Neuron (in vitro differentiated cells): ENCODE measurements around the gene PHKB.

ENCODE experiments used
- H2AFZ ChIP-seq: one replicate; pipeline ENCODE4 v1.6.1; 2013; ENCODE audit warnings: low read depth, mild to moderate bottlenecking, inconsistent platforms, low read length, moderate library complexity
- H3K27me3 ChIP-seq: one replicate; pipeline ENCODE4 v1.6.1; 2013; ENCODE audit warnings: low read length; ENCODE audit not compliant: insufficient read depth
- H3K36me3 ChIP-seq: one replicate; pipeline ENCODE4 v1.6.1; 2013; ENCODE audit warnings: low read length; ENCODE audit not compliant: insufficient read depth
- H3K4me1 ChIP-seq: one replicate; pipeline ENCODE4 v1.6.1; 2013; ENCODE audit warnings: low read length; ENCODE audit not compliant: insufficient read depth
- H3K4me3 ChIP-seq: 2 replicates; pipeline ENCODE4 v1.5.1; 2013; ENCODE audit warnings: mild to moderate bottlenecking, low read length, moderate library complexity
- H3K9me3 ChIP-seq: one replicate; pipeline ENCODE4 v1.6.1; 2013; ENCODE audit warnings: low read length

Gene PHKB

GRCh38 chr16:47712276-47713224 is 251.4 kb downstream of the PHKB start:
- Histone ChIP-seq H3K9me3 (no peaks in the 10 kb centered on the region), H3K27me3 (no peaks in the 10 kb centered on the region), H2AFZ (no peak overlapping the region), H3K4me3 (no peak overlapping the region), H3K36me3 (no peaks in the 10 kb centered on the region), H3K4me1 (no peaks in the 10 kb centered on the region)

GRCh38 chr16:47713225-47713595 is 252.1 kb downstream of the PHKB start:
- no peaks in the 10 kb centered on the region for H3K27me3 ChIP-seq
- H3K9me3 ChIP-seq, result no peaks in the 10 kb centered on the region
- no peak overlapping the region for H3K4me3 ChIP-seq
- no peaks in the 10 kb centered on the region for H3K36me3 ChIP-seq
- H2AFZ ChIP-seq, result no peak overlapping the region
- no peaks in the 10 kb centered on the region for H3K4me1 ChIP-seq

- H3K36me3 ChIP-seq, result no peaks in the 10 kb centered on the region
- peaks cover 7% of the 10 kb centered on the region for H3K4me1 ChIP-seq
- no peaks in the 10 kb centered on the region for H3K27me3 ChIP-seq
- no peaks in the 10 kb centered on the region for H3K9me3 ChIP-seq
- H2AFZ ChIP-seq, result no peak overlapping the region
- no peak overlapping the region for H3K4me3 ChIP-seq
Observed at GRCh38 chr16:47715442-47716083, 254.4 kb downstream of the PHKB start.

- H2AFZ ChIP-seq, result no peak overlapping the region
- peaks cover 7% of the 10 kb centered on the region for H3K4me1 ChIP-seq
- H3K9me3 ChIP-seq, result no peaks in the 10 kb centered on the region
- no peaks in the 10 kb centered on the region for H3K27me3 ChIP-seq
- no peaks in the 10 kb centered on the region for H3K36me3 ChIP-seq
- H3K4me3 ChIP-seq, result no peak overlapping the region
Observed at GRCh38 chr16:47716571-47716970, 255.4 kb downstream of the PHKB start.

- Histone ChIP-seq H2AFZ (no peak overlapping the region), H3K36me3 (no peaks in the 10 kb centered on the region), H3K4me3 (no peak overlapping the region), H3K4me1 (peaks cover 7% of the 10 kb centered on the region), H3K27me3 (no peaks in the 10 kb centered on the region), H3K9me3 (no peaks in the 10 kb centered on the region)
Observed at GRCh38 chr16:47719713-47720112, 258.6 kb downstream of the PHKB start.

- Histone ChIP-seq H3K36me3 (no peaks in the 10 kb centered on the region), H3K9me3 (no peaks in the 10 kb centered on the region)
Observed at GRCh38 chr16:47721006-47721637, 260.0 kb downstream of the PHKB start.

GRCh38 chr16:47722046-47722445 is 260.9 kb downstream of the PHKB start:
- Histone ChIP-seq H3K4me3 (no peak overlapping the region), H3K27me3 (no peaks in the 10 kb centered on the region), H3K4me1 (peaks cover 7% of the 10 kb centered on the region), H3K9me3 (no peaks in the 10 kb centered on the region), H3K36me3 (no peaks in the 10 kb centered on the region), H2AFZ (no peak overlapping the region)

More at GRCh38 chr16:47721006-47721637, 260.0 kb downstream of the PHKB start:
- Histone ChIP-seq H3K4me1 (peaks cover 7% of the 10 kb centered on the region), H3K27me3 (no peaks in the 10 kb centered on the region), H2AFZ (no peak overlapping the region), H3K4me3 (no peak overlapping the region)

- no peaks in the 10 kb centered on the region for H3K27me3 ChIP-seq
- H3K4me3 ChIP-seq, result no peak overlapping the region
- H2AFZ ChIP-seq, result no peak overlapping the region
- H3K36me3 ChIP-seq, result no peaks in the 10 kb centered on the region
- H3K9me3 ChIP-seq, result no peaks in the 10 kb centered on the region
- peaks cover 4% of the 10 kb centered on the region for H3K4me1 ChIP-seq
Observed at GRCh38 chr16:47724115-47724785, 263.1 kb downstream of the PHKB start.

GRCh38 chr16:47725188-47725695 is 264.1 kb downstream of the PHKB start:
- no peaks in the 10 kb centered on the region for H3K4me1 ChIP-seq
- H2AFZ ChIP-seq, result no peak overlapping the region
- H3K27me3 ChIP-seq, result no peaks in the 10 kb centered on the region
- no peaks in the 10 kb centered on the region for H3K9me3 ChIP-seq
- no peaks in the 10 kb centered on the region for H3K36me3 ChIP-seq
- no peak overlapping the region for H3K4me3 ChIP-seq

GRCh38 chr16:47726031-47726675 is 265.0 kb downstream of the PHKB start:
- H3K4me1 ChIP-seq, result no peaks in the 10 kb centered on the region
- no peaks in the 10 kb centered on the region for H3K27me3 ChIP-seq
- H2AFZ ChIP-seq, result no peak overlapping the region

GRCh38 chr16:47727131-47727530 is 266.0 kb downstream of the PHKB start:
- Histone ChIP-seq H3K4me1 (no peaks in the 10 kb centered on the region), H3K9me3 (no peaks in the 10 kb centered on the region), H3K27me3 (no peaks in the 10 kb centered on the region), H3K36me3 (no peaks in the 10 kb centered on the region), H3K4me3 (no peak overlapping the region), H2AFZ (no peak overlapping the region)

More at GRCh38 chr16:47726031-47726675, 265.0 kb downstream of the PHKB start:
- no peaks in the 10 kb centered on the region for H3K36me3 ChIP-seq
- H3K9me3 ChIP-seq, result no peaks in the 10 kb centered on the region
- no peak overlapping the region for H3K4me3 ChIP-seq

- H2AFZ ChIP-seq, result no peak overlapping the region
- H3K4me3 ChIP-seq, result no peak overlapping the region
- H3K27me3 ChIP-seq, result no peaks in the 10 kb centered on the region
- H3K4me1 ChIP-seq, result peaks cover 7% of the 10 kb centered on the region
- H3K36me3 ChIP-seq, result no peaks in the 10 kb centered on the region
- H3K9me3 ChIP-seq, result no peaks in the 10 kb centered on the region
Observed at GRCh38 chr16:47728205-47728604, 267.1 kb downstream of the PHKB start.
